NT2/D1 (cell line): Measurements from ENCODE around the gene NIPBL.

Experiments used
- SUZ12 ChIP-seq: IDR thresholded peaks from 2 replicates; pipeline ENCODE4 v1.6.1; 2011; ENCODE audit not compliant: insufficient read length, insufficient read depth; ENCODE audit errors: extremely low read depth
- YY1 ChIP-seq: IDR thresholded peaks from 2 replicates; pipeline ENCODE4 v1.6.1; 2011; ENCODE audit not compliant: insufficient read length, insufficient read depth
- ZNF274 ChIP-seq: IDR thresholded peaks from 2 replicates; pipeline ENCODE4 v1.6.1; 2011; ENCODE audit warnings: mild to moderate bottlenecking, low read depth, low read length

GRCh38 chr5:36945687-36946086 is 69.1 kb downstream of the NIPBL start:
- no peak for TF ChIP-seq ZNF274
- TF ChIP-seq SUZ12 = no peak
- no peak for TF ChIP-seq YY1
